ENCODE results near the gene GRPEL1. TPM values are rescaled to one million over a fixed set of nuclear protein-coding genes. Genes with fewer than 3 reads are reported as not detected.

The GRPEL1 gene
- total and polyA plus RNA-seq, 2 of the 4 experiments (the other 2 are of a cell fraction) = 33.0 to 33.9 TPM

GRCh38 chr4:7077371-7077770 lies 9.5 kb upstream of the GRPEL1 start:
- H4K8ac ChIP-seq (ENCODE audit: low read depth in 2 of 2, low read length in 2 of 2) = no peak overlapping the region
- no peak overlapping the region for H4K91ac ChIP-seq (ENCODE audit: insufficient read depth, low read depth, low read length)
- H3K4me3 ChIP-seq (ENCODE audit: insufficient read depth, low read depth, low read length) = no peak overlapping the region
- H4K20me1 ChIP-seq (ENCODE audit: insufficient read depth, low read length) = no peaks in the 10 kb centered on the region
- TF ChIP-seq NFE2L2 (IDR thresholded peaks at IDR 0.05; ENCODE audit: low read depth, low read length) (no peak), CEBPB (IDR thresholded peaks at IDR 0.05; ENCODE audit: low read depth, low read length) (no peak), RCOR1 (IDR thresholded peaks at IDR 0.05; ENCODE audit: insufficient replicate concordance, low read length) (no peak), POLR2A (IDR thresholded peaks at IDR 0.05; ENCODE audit: low read depth, low read length) (no peak), BHLHE40 (IDR thresholded peaks at IDR 0.05; ENCODE audit: low read depth, low read length) (no peak), CTCF (conservative IDR thresholded peaks at IDR 0.05; ENCODE audit: low read depth, low read length) (no peak), RAD21 (IDR thresholded peaks at IDR 0.05; ENCODE audit: low read length) (no peak), USF2 (IDR thresholded peaks at IDR 0.05; ENCODE audit: low read depth, low read length) (no peak), FOS (IDR thresholded peaks at IDR 0.05; ENCODE audit: low read depth, low read length) (no peak), MAFK (IDR thresholded peaks at IDR 0.05; ENCODE audit: low read depth, low read length) (no peak), MAZ (IDR thresholded peaks at IDR 0.05; ENCODE audit: borderline replicate concordance, low read depth, low read length) (no peak), SMC3 (IDR thresholded peaks at IDR 0.05; ENCODE audit: low read depth, low read length) (no peak), MXI1 (IDR thresholded peaks at IDR 0.05; ENCODE audit: borderline replicate concordance, low read depth, low read length) (no peak), ELK1 (IDR thresholded peaks at IDR 0.05; ENCODE audit: borderline replicate concordance, low read depth, low read length) (no peak)
- no peak overlapping the region for H3K23ac ChIP-seq (ENCODE audit: low read depth, low read length)
- no peak overlapping the region for H2AK5ac ChIP-seq (ENCODE audit: low read depth, low read length)
- DNase-seq (no peak), ATAC-seq (ENCODE audit: low read depth) (no peak)
- ChIA-PET CTCF (no interaction called here), POLR2A (ENCODE audit: unreplicated experiment) (no interaction called here)
- no peak overlapping the region for H2BK120ac ChIP-seq (ENCODE audit: low read depth, low read length)
- dilution Hi-C loops (cut with HindIII; ENCODE audit: low sequenced_read_pairs, unreplicated experiment) (no loop called here), intact Hi-C loops (cut with micrococcal nuclease) (no loop called here), in situ Hi-C loops (cut with MboI; ENCODE audit: low sequenced_read_pairs) (no loop called here)
- no peak overlapping the region for H3K18ac ChIP-seq (ENCODE audit: low read depth, low read length)
- H2AK9ac ChIP-seq (replicated peaks; ENCODE audit: low read depth, low read length, poor library complexity) = no peak overlapping the region
- H3K9ac ChIP-seq (ENCODE audit: low read depth, low read length) = no peak overlapping the region
- 77% methylated on average over 5 of the region's 12 CpGs; no CpG with 5 or more reads in 1 of the 2 experiments for WGBS, 2 experiments (ENCODE audit: extremely low coverage in 2 of 2, insufficient read length in 1 of 2)
- BruUV-seq (replicated peaks) = no TSS peak
- no peak overlapping the region for H4K5ac ChIP-seq (ENCODE audit: low read depth, low read length)
- H3K79me1 ChIP-seq (ENCODE audit: low read depth in 1 of 2, low read length in 2 of 2) = no peaks in the 10 kb centered on the region
- H3K36me3 ChIP-seq (ENCODE audit: control insufficient read depth, insufficient read depth, low read length) = no peaks in the 10 kb centered on the region
- H3K4me2 ChIP-seq (ENCODE audit: low read depth, low read length) = no peak overlapping the region
- H3K4me1 ChIP-seq (ENCODE audit: control insufficient read depth, insufficient read depth, low read length) = 0 out of 2 replicates have a peak, but pooled peaks cover 2% of the 10 kb centered on the region
- H2AFZ ChIP-seq (replicated peaks; ENCODE audit: low read length, poor library complexity) = no peak overlapping the region
- no peak overlapping the region for H2BK5ac ChIP-seq (ENCODE audit: low read depth, low read length, poor library complexity, severe bottlenecking)
- H3K27me3 ChIP-seq (ENCODE audit: control insufficient read depth, insufficient read depth, low read length) = peaks cover 14% of the 10 kb centered on the region
- H3K14ac ChIP-seq (replicated peaks; ENCODE audit: low read depth, low read length) = no peak overlapping the region
- no peak overlapping the region for H3K4ac ChIP-seq (ENCODE audit: low read depth, low read length)
- no peaks in the 10 kb centered on the region for H3K9me1 ChIP-seq (ENCODE audit: insufficient read depth, low read length)
- no peak overlapping the region for H2BK20ac ChIP-seq (ENCODE audit: low read depth, low read length)
- no peaks in the 10 kb centered on the region for H3K9me3 ChIP-seq (ENCODE audit: control insufficient read depth, insufficient read depth, low read length)
- H2BK15ac ChIP-seq (ENCODE audit: low read depth, low read length) = no peak overlapping the region
- H3K27ac ChIP-seq (ENCODE audit: insufficient read depth, low read length) = no peak overlapping the region
- no peak overlapping the region for H3K56ac ChIP-seq (ENCODE audit: extremely low read depth, insufficient read depth, low read length)

All from IMR-90 (cell line).